PC-9 (cell line): ENCODE measurements around the gene ZBED1.

Source experiments
- EZH2 ChIP-seq: fragments of 200-600 bp; sonication (generic); IDR thresholded peaks from 2 replicates; pipeline ENCODE4 v1.8.0; 2017; ENCODE audit warnings: antibody characterized with exemption, low read depth
- TF ChIP-seq, protein P1 (sequence below): fragments of 200-600 bp; sonication (generic); conservative IDR thresholded peaks from 2 replicates; pipeline ENCODE4 v1.6.1; 2017; ENCODE audit warnings: mixed run types, antibody characterized with exemption, mild to moderate bottlenecking, moderate library complexity

DNA sequence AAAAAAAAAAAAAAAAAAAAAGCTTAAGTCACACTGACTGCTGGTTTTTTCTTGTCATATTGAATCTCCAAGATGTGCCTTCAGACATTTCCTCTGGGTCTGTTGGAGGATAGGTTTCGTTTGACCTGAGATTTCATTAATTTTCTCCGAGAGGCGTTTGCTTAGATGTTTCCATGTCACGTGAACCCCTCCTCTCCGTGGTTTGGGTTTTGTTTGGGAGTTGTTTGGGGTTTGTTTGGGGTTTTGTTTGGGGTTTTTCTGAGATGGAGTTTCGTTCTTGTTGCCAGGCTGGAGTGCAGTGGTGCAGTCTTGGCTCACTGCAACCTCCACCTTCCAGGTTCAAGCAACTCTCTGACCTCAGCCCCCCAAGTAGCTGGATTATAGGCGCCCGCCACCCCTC is 40.8 kb upstream of the ZBED1 start:
- TF ChIP-seq, protein P1, sequence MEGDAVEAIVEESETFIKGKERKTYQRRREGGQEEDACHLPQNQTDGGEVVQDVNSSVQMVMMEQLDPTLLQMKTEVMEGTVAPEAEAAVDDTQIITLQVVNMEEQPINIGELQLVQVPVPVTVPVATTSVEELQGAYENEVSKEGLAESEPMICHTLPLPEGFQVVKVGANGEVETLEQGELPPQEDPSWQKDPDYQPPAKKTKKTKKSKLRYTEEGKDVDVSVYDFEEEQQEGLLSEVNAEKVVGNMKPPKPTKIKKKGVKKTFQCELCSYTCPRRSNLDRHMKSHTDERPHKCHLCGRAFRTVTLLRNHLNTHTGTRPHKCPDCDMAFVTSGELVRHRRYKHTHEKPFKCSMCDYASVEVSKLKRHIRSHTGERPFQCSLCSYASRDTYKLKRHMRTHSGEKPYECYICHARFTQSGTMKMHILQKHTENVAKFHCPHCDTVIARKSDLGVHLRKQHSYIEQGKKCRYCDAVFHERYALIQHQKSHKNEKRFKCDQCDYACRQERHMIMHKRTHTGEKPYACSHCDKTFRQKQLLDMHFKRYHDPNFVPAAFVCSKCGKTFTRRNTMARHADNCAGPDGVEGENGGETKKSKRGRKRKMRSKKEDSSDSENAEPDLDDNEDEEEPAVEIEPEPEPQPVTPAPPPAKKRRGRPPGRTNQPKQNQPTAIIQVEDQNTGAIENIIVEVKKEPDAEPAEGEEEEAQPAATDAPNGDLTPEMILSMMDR = no peak
- TF ChIP-seq EZH2 = no peak
